Heart left ventricle (tissue), 16 donors: ENCODE results near the gene COL27A1. TPM values are rescaled to one million over a fixed set of nuclear protein-coding genes. Genes with fewer than 3 reads are reported as not detected.

Source experiments
- ATAC-seq, 4 donors: fragments of 200-7000 bp; cut with Tn5 transposase; one replicate each; pipeline ENCODE4 v1.9.1; 2020 to 2022; ENCODE audit warnings: moderate library complexity in 4 of 4, mild to moderate bottlenecking in 3 of 4, moderate number of reproducible peaks in 1 of 4
- DNase-seq, 5 donors: peaks; one replicate each; pipeline ENCODE4 v3.0.0-alpha.2; 2020
- H3K27ac ChIP-seq, 12 donors: fragments of 200-600 bp; sonication (generic) in 4 of 12; one replicate each; pipeline versions ENCODE4 v1.5.0 to v1.8.0; 2016 to 2022; ENCODE audit warnings: mild to moderate bottlenecking in 2 of 12
- H3K27me3 ChIP-seq, 9 donors: fragments of 200-600 bp; sonication (generic) in 2 of 9; one replicate each; pipeline versions ENCODE4 v1.5.1 to v1.8.0; 2016 to 2022; ENCODE audit warnings: mild to moderate bottlenecking in 3 of 9
- H3K36me3 ChIP-seq, 9 donors: fragments of 200-600 bp; sonication (generic) in 2 of 9; one replicate each; pipeline versions ENCODE4 v1.5.0 to v1.8.0; 2018 to 2022; ENCODE audit warnings: mild to moderate bottlenecking in 2 of 9
- H3K4me1 ChIP-seq, 12 donors: fragments of 200-600 bp; sonication (generic) in 4 of 12; one replicate each; pipeline versions ENCODE4 v1.5.0 to v1.8.0; 2016 to 2022; ENCODE audit warnings: mild to moderate bottlenecking in 3 of 12
- H3K4me3 ChIP-seq, 12 donors: fragments of 200-600 bp; sonication (generic) in 4 of 12; one replicate each; pipeline versions ENCODE4 v1.5.0 to v1.8.0; 2017 to 2022; ENCODE audit warnings: mild to moderate bottlenecking in 9 of 12, moderate library complexity in 4 of 12
- H3K9me3 ChIP-seq, 12 donors: fragments of 200-600 bp; sonication (generic) in 4 of 12; one replicate each; pipeline versions ENCODE4 v1.5.0 to v1.8.0; 2016 to 2022; ENCODE audit warnings: mild to moderate bottlenecking in 1 of 12
- POLR2A ChIP-seq, 2 donors: fragments of 450-650 bp; IDR thresholded peaks; one replicate each; pipeline ENCODE4 v1.6.1; 2017; ENCODE audit warnings: antibody characterized with exemption in 2 of 2, mild to moderate bottlenecking in 2 of 2, moderate library complexity in 2 of 2
- WGBS, 4 donors: extraction: QIAGEN DNeasy Blood & Tissue Kit in 2 of 4; methylation state at CpG; one replicate each; pipeline versions ENCODE4 v1.1.5 to v1.1.7; 2013 to 2018; 5-methylcytosine and 5-hydroxymethylcytosine counted together
- intact Hi-C, 10 donors: fragments of 100-400 bp; cut with DNase I; formaldehyde crosslinking; loops; one replicate each; pipeline versions ENCODE4 v1.11.1 to v1.14.2; 2022
- microRNA counts, 2 donors: library from miRNA; unstranded; fragments of <30 nt; microRNA quantifications; one replicate each; lab custom pipeline; 2016
- microRNA-seq, 4 donors: library from miRNA; unstranded; fragments of <30 nt; microRNA quantifications; one replicate each; pipeline versions ENCODE4 to v1.2.0, GENCODE V29; 2017 to 2020
- polyA plus RNA-seq, 2 donors: library from polyadenylated mRNA; stranded (reverse); fragments of 200-250 nt; gene quantifications; one replicate each; pipeline ENCODE4 v1.2.3, GENCODE V29; 2013
- total RNA-seq, 9 donors: library from RNA; depleted of rRNA in 2 of 9; stranded (reverse); fragments of >200 nt in 2 of 9; fragmentation: NEBNext Ultra II Directional in 3 of 9; extraction: Animal tissue kit (Norgen Biotek cat#: 25700) in 3 of 9; gene quantifications; one replicate each; pipeline versions ENCODE4 v1.1.0 to v1.2.4, GENCODE V29; 2016 to 2023
- TF ChIP-seq, protein P1 (sequence below), 12 donors: fragments of 200-600 bp; sonication (generic) in 4 of 12; IDR thresholded peaks; one replicate each; pipeline versions ENCODE4 v1.5.0 to v1.8.0; 2018 to 2022; ENCODE audit warnings: antibody characterized with exemption in 12 of 12, mild to moderate bottlenecking in 5 of 12
- donor health status: ischemic (EF 13 %, LVEDD 7.1; RV severe dilation, severe dysfunction).
- donor health status: healthy with polysubstance abuse.
- donor health status: DM: no; HTN: yes; CAD: no.
- donor health status: DM: no; HTN: no; CAD: no.
- donor health status: ischemic (EF 25% LVEDD 6.9; RV normal size, moderate dysfunction).
- donor health status: ischemic (EF 25% LVEDD 5.7; RV mildly dilated, moderate dysfunction).
- donor health status: healthy.
- donor health status: DM: yes; HTN: yes; CAD: no.
- donor health status: ischemic (EF 35%, LVEDD 5.7; RV mildly dilated, moderate dysfunction).
- donor health status: nonischemic (EF 11% LVEDD 7.7; RV severe dilation, severe dysfunction).
- donor health status: DM: yes; HTN: yes; CAD: no.
- donor health status: PGD.
- donor health status: ischemic (EF 29% LVEDD 5.4; RV normal size, mild dysfunction).
- donor health status: nonischemic (EF 23%, LVEDD 6.1; RV moderate dilation, normal function).

The COL27A1 gene
- total and polyA plus RNA-seq, 11 donors = 2.3 to 14.2 (median 5.2) TPM

- H3K4me1 ChIP-seq = peaks cover 0 to under 1% (median 0%) of the 10 kb centered on the region in 12 donors
- TF ChIP-seq, protein P1, sequence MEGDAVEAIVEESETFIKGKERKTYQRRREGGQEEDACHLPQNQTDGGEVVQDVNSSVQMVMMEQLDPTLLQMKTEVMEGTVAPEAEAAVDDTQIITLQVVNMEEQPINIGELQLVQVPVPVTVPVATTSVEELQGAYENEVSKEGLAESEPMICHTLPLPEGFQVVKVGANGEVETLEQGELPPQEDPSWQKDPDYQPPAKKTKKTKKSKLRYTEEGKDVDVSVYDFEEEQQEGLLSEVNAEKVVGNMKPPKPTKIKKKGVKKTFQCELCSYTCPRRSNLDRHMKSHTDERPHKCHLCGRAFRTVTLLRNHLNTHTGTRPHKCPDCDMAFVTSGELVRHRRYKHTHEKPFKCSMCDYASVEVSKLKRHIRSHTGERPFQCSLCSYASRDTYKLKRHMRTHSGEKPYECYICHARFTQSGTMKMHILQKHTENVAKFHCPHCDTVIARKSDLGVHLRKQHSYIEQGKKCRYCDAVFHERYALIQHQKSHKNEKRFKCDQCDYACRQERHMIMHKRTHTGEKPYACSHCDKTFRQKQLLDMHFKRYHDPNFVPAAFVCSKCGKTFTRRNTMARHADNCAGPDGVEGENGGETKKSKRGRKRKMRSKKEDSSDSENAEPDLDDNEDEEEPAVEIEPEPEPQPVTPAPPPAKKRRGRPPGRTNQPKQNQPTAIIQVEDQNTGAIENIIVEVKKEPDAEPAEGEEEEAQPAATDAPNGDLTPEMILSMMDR (IDR thresholded peaks at IDR 0.05) = no peak
- no peak for TF ChIP-seq POLR2A (IDR thresholded peaks at IDR 0.05)
- ATAC-seq = no peak
- H3K36me3 ChIP-seq = peaks cover 2 to 100% (median 93%) of the 10 kb centered on the region in 9 donors
- WGBS, 4 donors = 89 to 94% (median 92%) methylated on average over 4 to 6 of the region's 6 CpGs
- DNase-seq = no peak
- H3K27me3 ChIP-seq = no peaks in the 10 kb centered on the region
- no peak overlapping the region for H3K27ac ChIP-seq
- intact Hi-C loops = no loop called here
- no peaks in the 10 kb centered on the region for H3K9me3 ChIP-seq
- H3K4me3 ChIP-seq = no peak overlapping the region
These were observed 202.0 kb downstream of the COL27A1 start for GRCh38 chr9:114357360-114357759.

GRCh38 chr9:114357911-114358328, 202.6 kb downstream of the COL27A1 start:
- no peak for TF ChIP-seq POLR2A (IDR thresholded peaks at IDR 0.05)
- TF ChIP-seq, protein P1 (IDR thresholded peaks at IDR 0.05) = no peak
- H3K27me3 ChIP-seq = no peaks in the 10 kb centered on the region
- H3K4me1 ChIP-seq = no peaks in the 10 kb centered on the region
- no peak overlapping the region for H3K27ac ChIP-seq
- DNase-seq = no peak
- no peaks in the 10 kb centered on the region for H3K9me3 ChIP-seq
- intact Hi-C loops = no loop called here
- no peak overlapping the region for H3K4me3 ChIP-seq
- WGBS, 4 donors = 96 to 98% (median 97%) methylated on average over 8 to 9 of the region's 9 CpGs
- peaks cover 2 to 100% (median 94%) of the 10 kb centered on the region in 9 donors for H3K36me3 ChIP-seq
- no peak for ATAC-seq

GRCh38 chr9:114359801-114360200, 204.5 kb downstream of the COL27A1 start:
- intact Hi-C loops = no loop called here
- Histone ChIP-seq H3K27ac (no peak overlapping the region), H3K27me3 (no peaks in the 10 kb centered on the region), H3K36me3 (peaks cover 2 to 100% (median 97%) of the 10 kb centered on the region in 9 donors), H3K9me3 (no peaks in the 10 kb centered on the region), H3K4me1 (peaks cover 0 to 13% (median 0%) of the 10 kb centered on the region in 12 donors), H3K4me3 (no peak overlapping the region)
- no peak for DNase-seq
- 96 to 97% (median 96%) methylated on average over 7 of the region's 7 CpGs for WGBS, 4 donors
- no peak for TF ChIP-seq POLR2A (IDR thresholded peaks at IDR 0.05)
- no peak for ATAC-seq

- WGBS, 4 donors = 92 to 96% (median 96%) methylated on average over 7 of the region's 7 CpGs
- TF ChIP-seq POLR2A (IDR thresholded peaks at IDR 0.05) = no peak
- no peaks in the 10 kb centered on the region for H3K9me3 ChIP-seq
- no peak for ATAC-seq
- no peaks in the 10 kb centered on the region for H3K27me3 ChIP-seq
- peaks cover 0 to 30% (median 0%) of the 10 kb centered on the region in 12 donors for H3K4me1 ChIP-seq
- no peak overlapping the region for H3K4me3 ChIP-seq
- H3K36me3 ChIP-seq = peaks cover 2 to 100% (median 92%) of the 10 kb centered on the region in 9 donors
- no peak overlapping the region for H3K27ac ChIP-seq
- intact Hi-C loops = no loop called here
- no peak for DNase-seq
These were observed 206.2 kb downstream of the COL27A1 start for GRCh38 chr9:114361542-114361941.

MicroRNAs encoded within 50 kb of the gene (microRNA counts, 767-probe panel; counts per million panel counts)
- microRNA hsa-miR-455-3p (lab: Ali Mortazavi, UCI) (2,240 to 2,282 counts per million in 2 donors), microRNA hsa-miR-455-5p (lab: Ali Mortazavi, UCI) (2,010 to 2,425 counts per million in 2 donors)

Small RNA genes within 50 kb of the gene (microRNA-seq; reads per million reads assigned to microRNA genes)
- gene MIR455 = 1,013 to 1,696 (median 1,342) reads per million in 4 donors

Other genes starting within 250 kb of the COL27A1 start
- gene AMBP, start 77.2 kb upstream of the COL27A1 start, total RNA-seq = under 1 TPM in 2 of 9 donors, not detected in 7; 0.20 to 0.32 TPM
- under 1 TPM in 1 of 2 donors, not detected in 1; 0.08 TPM for gene AMBP, start 77.2 kb upstream of the COL27A1 start, polyA plus RNA-seq
- gene KIF12, start 56.2 kb upstream of the COL27A1 start, total RNA-seq = under 1 TPM in 1 of 9 donors, not detected in 8; 0.21 TPM
- gene KIF12, start 56.2 kb upstream of the COL27A1 start, polyA plus RNA-seq = under 1 TPM in 1 of 2 donors, not detected in 1; 0.08 TPM
- under 1 TPM in 2 of 9 donors, not detected in 7; 0.51 to 0.80 TPM for gene ORM1, start 167.6 kb downstream of the COL27A1 start, total RNA-seq
- gene ORM1, start 167.6 kb downstream of the COL27A1 start, polyA plus RNA-seq = under 1 TPM in 1 of 2 donors, not detected in 1; 1.00 TPM
- gene ORM2, start 174.3 kb downstream of the COL27A1 start, total RNA-seq = not detected
- under 1 TPM in 1 of 2 donors, not detected in 1; 0.14 TPM for gene ORM2, start 174.3 kb downstream of the COL27A1 start, polyA plus RNA-seq
- 10 to 100 TPM in 2 of 9 donors, 1 to 10 TPM in 7; 2.5 to 30.8 (median 4.3) TPM for gene AKNA, start 232.4 kb downstream of the COL27A1 start, total RNA-seq
- 1 to 10 TPM; 4.4 to 4.6 TPM for gene AKNA, start 232.4 kb downstream of the COL27A1 start, polyA plus RNA-seq